ENCODE measurements around the gene THAP3. TPM values are rescaled to one million over a fixed set of nuclear protein-coding genes. Genes with fewer than 3 reads are reported as not detected.
A peak's percentile ranks its signal among the peaks of the same experiment; 100 is the strongest.

Gene THAP3
- total and polyA plus RNA-seq, 9 of the 15 experiments (the other 6 are each of a cell fraction or from before 2014, with no cell fraction given), result 1.9 to 31.2 (median 18.2) TPM

GRCh38 chr1:6602669-6603237, 21.9 kb upstream of the THAP3 start, which contains the start of gene KLHL21:
KLHL21 (minus strand) TSS chr1:6602869; CDS start chr1:6602817, 52 bp downstream.
- peak; percentile 93 to 98 (median 96) for DNase-seq (ENCODE audit: extremely low read depth in 1 of 4, low spot score in 3 of 4)
- Histone ChIP-seq H3K4me3 (peak within 1 kb of the TSS; percentile 89), H3K9me1 (ENCODE audit: control insufficient read depth, insufficient read depth, low read length) (peaks cover 14% of the 10 kb centered on the region), H3K9ac (ENCODE audit: insufficient read depth in 1 of 2, low read depth in 2 of 2, low read length in 2 of 2) (peak within 1 kb of the TSS; percentile 95 to 100), H3K27me3 (ENCODE audit: control insufficient read depth in 2 of 2, insufficient read depth in 2 of 2, low read length in 2 of 2) (no peaks in the 10 kb centered on the region), H3K9me3 (replicated peaks; ENCODE audit: control insufficient read depth, insufficient read depth, low read depth, low read length) (no peaks in the 10 kb centered on the region), H3K27ac (ENCODE audit: extremely low read depth, low read depth, low read length) (peak within 1 kb of the TSS; percentile 99), H3K36me3 (ENCODE audit: control insufficient read depth, insufficient read depth, low read length) (peaks cover 29% of the 10 kb centered on the region; the same call in 2 of the 3 replicates), H4K20me1 (replicated peaks; ENCODE audit: control insufficient read depth, insufficient read depth, low read length) (peaks cover 33% of the 10 kb centered on the region), H3K4me1 (replicated peaks in 1 of 2; ENCODE audit: control insufficient read depth in 2 of 2, insufficient read depth in 2 of 2, low read length in 2 of 2) (peaks cover 33 to 56% of the 10 kb centered on the region in 2 experiments), H3K79me2 (ENCODE audit: control insufficient read depth, insufficient read depth, low read length) (peaks cover 47% of the 10 kb centered on the region), H3K4me2 (ENCODE audit: insufficient read depth, low read length) (peak within 1 kb of the TSS; percentile 99), H2AFZ (ENCODE audit: low read depth, low read length) (peak within 1 kb of the TSS; percentile 100)
- no TSS peak for BruUV-seq (replicated peaks)
- POLR2A ChIA-PET, result interaction anchor here (0.6 to 10.7 kb wide), 16 partner anchors 8 to 717 kb away, joined by 3 to 221 read pairs (median 4); partner anchors contain the start of genes PHF13, THAP3 and ZBTB48
- WGBS (ENCODE audit: insufficient coverage, low coverage, missing lambda C conversion rate), result under 1% methylated on average over 36 of the region's 84 CpGs
- FAIRE-seq, result no peak
- intact Hi-C loops (cut with micrococcal nuclease) (no loop called here), in situ Hi-C loops (cut with MboI) (no loop called here)
- CTCF ChIA-PET (ENCODE audit: low intra/inter-chr PET ratio), result no interaction called here
- peak; percentile 84 for ATAC-seq
- TF ChIP-seq ZNF592 (IDR thresholded peaks at IDR 0.05), result peak; percentile 22
- no peak for TF ChIP-seq THRB (CRISPR knock-in tag; conservative IDR thresholded peaks at IDR 0.05)
- peak; percentile 14 for TF ChIP-seq U2AF1 (optimal IDR thresholded peaks at IDR 0.05; ENCODE audit: low read depth, low read length)
- TF ChIP-seq EP400 (IDR thresholded peaks at IDR 0.05), result peak; percentile 2; the same call in 1 of the 2 replicates
- TF ChIP-seq REST (IDR thresholded peaks at IDR 0.05; ENCODE audit: borderline replicate concordance), result no peak
- TF ChIP-seq REST (CRISPR knock-in tag; IDR thresholded peaks at IDR 0.05; ENCODE audit: low read depth), result peak; percentile 13; the same call in 1 of the 2 replicates
- peak; percentile 97 for TF ChIP-seq HMGN3 (IDR thresholded peaks at IDR 0.05; ENCODE audit: borderline replicate concordance, extremely low read depth, insufficient read length, low read depth, low read length)

Measured in K562 (cell line).